Astrocyte (in vitro differentiated cells and primary cell): ENCODE results near the gene CYP2A6. TPM values are rescaled to one million over a fixed set of nuclear protein-coding genes. Genes with fewer than 3 reads are reported as not detected.

Experiments used
- DNase-seq: peaks from one replicate; pipeline ENCODE4 v3.0.0-alpha.2; 2010; ENCODE audit warnings: low read depth
- FAIRE-seq: peaks from 2 replicates; lab custom pipeline; 2011; peaks lifted over from hg19 to GRCh38; lab: Jason Lieb, UNC
- H2AFZ ChIP-seq: 2 replicates; pipeline ENCODE4 v1.6.0; 2012; ENCODE audit warnings: low read depth, low read length, inconsistent platforms
- H3K27ac ChIP-seq: 2 replicates; pipeline ENCODE4 v1.5.1; 2011; ENCODE audit warnings: low read depth, low read length, inconsistent platforms
- H3K27me3 ChIP-seq: 2 replicates; pipeline ENCODE4 v1.6.0; 2011; ENCODE audit warnings: low read length, inconsistent platforms; ENCODE audit not compliant: insufficient read depth
- H3K36me3 ChIP-seq: 2 replicates; pipeline ENCODE4 v1.5.1; 2011; ENCODE audit warnings: low read length, inconsistent platforms; ENCODE audit not compliant: insufficient read depth
- H3K4me1 ChIP-seq: 2 replicates; pipeline ENCODE4 v1.5.1; 2011; ENCODE audit warnings: low read length, inconsistent platforms; ENCODE audit not compliant: insufficient read depth
- H3K4me2 ChIP-seq: 2 replicates; pipeline ENCODE4 v1.6.0; 2012; ENCODE audit warnings: low read length, inconsistent platforms
- H3K4me3 ChIP-seq: 2 replicates; pipeline ENCODE4 v1.5.1; 2011; ENCODE audit warnings: low read depth, mild to moderate bottlenecking, low read length, inconsistent platforms; ENCODE audit not compliant: insufficient read depth
- H3K79me2 ChIP-seq: 2 replicates; pipeline ENCODE4 v1.6.0; 2012; ENCODE audit warnings: mild to moderate bottlenecking, low read length, inconsistent platforms; ENCODE audit not compliant: insufficient read depth
- H3K9ac ChIP-seq: 2 replicates; pipeline ENCODE4 v1.6.0; 2012; ENCODE audit warnings: mild to moderate bottlenecking, low read length, inconsistent platforms
- H3K9me3 ChIP-seq: 2 replicates; pipeline ENCODE4 v1.5.1; 2012; ENCODE audit warnings: low read depth, mild to moderate bottlenecking, low read length, inconsistent platforms; ENCODE audit not compliant: insufficient read depth
- H4K20me1 ChIP-seq: 2 replicates; pipeline ENCODE4 v1.6.0; 2012; ENCODE audit warnings: low read length, inconsistent platforms; ENCODE audit not compliant: insufficient read depth
- H3K27ac Mint-ChIP-seq: one replicate; pipeline ENCODE4 v1.8.0; 2021; ENCODE audit warnings: mild to moderate bottlenecking, mixed read lengths; ENCODE audit not compliant: unreplicated experiment
- H3K27me3 Mint-ChIP-seq: one replicate; pipeline ENCODE4 v1.8.0; 2021; ENCODE audit warnings: low read depth, mixed read lengths; ENCODE audit not compliant: unreplicated experiment
- H3K36me3 Mint-ChIP-seq: one replicate; pipeline ENCODE4 v1.8.0; 2021; ENCODE audit warnings: low read depth, mixed read lengths; ENCODE audit not compliant: unreplicated experiment
- H3K4me1 Mint-ChIP-seq: one replicate; pipeline ENCODE4 v1.8.0; 2021; ENCODE audit warnings: low read depth, mixed read lengths; ENCODE audit not compliant: unreplicated experiment
- H3K4me3 Mint-ChIP-seq: one replicate; pipeline ENCODE4 v1.8.0; 2021; ENCODE audit warnings: mild to moderate bottlenecking, moderate library complexity, mixed read lengths; ENCODE audit not compliant: unreplicated experiment
- H3K9me3 Mint-ChIP-seq: one replicate; pipeline ENCODE4 v1.8.0; 2021; ENCODE audit warnings: mild to moderate bottlenecking, mixed read lengths; ENCODE audit not compliant: unreplicated experiment
- CTCF ChIP-seq: IDR thresholded peaks from 2 replicates; pipeline ENCODE4 v1.5.1; 2011; ENCODE audit warnings: low read depth, mild to moderate bottlenecking, inconsistent platforms, low read length, moderate library complexity; ENCODE audit not compliant: insufficient read depth
- EZH2 ChIP-seq: IDR thresholded peaks from 2 replicates; pipeline ENCODE4 v1.6.1; 2012; ENCODE audit warnings: mild to moderate bottlenecking, low read length, inconsistent platforms; ENCODE audit not compliant: insufficient read depth
- total RNA-seq: library from RNA; stranded (reverse); gene quantifications from 2 replicates; pipeline ENCODE4 v1.2.1, GENCODE V29; 2021

Gene CYP2A6
- total RNA-seq, 1 donor from 2014 or later, result not detected

- Mint-ChIP-seq H3K9me3 (no peaks in the 10 kb centered on the region), H3K4me3 (peak overlapping the region; percentile 96), H3K4me1 (peaks cover 47% of the 10 kb centered on the region), H3K27ac (no peak overlapping the region), H3K36me3 (peaks cover 8% of the 10 kb centered on the region), H3K27me3 (no peaks in the 10 kb centered on the region)
- DNase-seq (no peak), FAIRE-seq (no peak)
- Histone ChIP-seq H3K36me3 (no peaks in the 10 kb centered on the region), H3K9me3 (no peaks in the 10 kb centered on the region), H3K27ac (no peak overlapping the region), H3K4me2 (peak overlapping the region; percentile 97), H3K4me1 (peaks cover 47% of the 10 kb centered on the region), H4K20me1 (peaks cover 78% of the 10 kb centered on the region), H3K27me3 (no peaks in the 10 kb centered on the region), H2AFZ (no peak overlapping the region), H3K4me3 (no peak overlapping the region), H3K9ac (peak overlapping the region; percentile 56), H3K79me2 (peaks cover 78% of the 10 kb centered on the region)
- no peak for TF ChIP-seq CTCF
- no peak for TF ChIP-seq EZH2
Observed at GRCh38 chr19:40802300-40803169, 47.7 kb downstream of the CYP2A6 start.

GRCh38 chr19:40801426-40802299 lies 48.6 kb downstream of the CYP2A6 start:
- Histone ChIP-seq H3K4me1 (peaks cover 43% of the 10 kb centered on the region), H3K9me3 (no peaks in the 10 kb centered on the region), H3K4me2 (peak overlapping the region; percentile 97), H3K79me2 (peaks cover 72% of the 10 kb centered on the region), H3K4me3 (no peak overlapping the region), H2AFZ (no peak overlapping the region), H3K9ac (peak overlapping the region; percentile 94), H4K20me1 (peaks cover 70% of the 10 kb centered on the region), H3K27me3 (no peaks in the 10 kb centered on the region), H3K27ac (no peak overlapping the region), H3K36me3 (no peaks in the 10 kb centered on the region)
- TF ChIP-seq EZH2, result no peak
- no peak for TF ChIP-seq CTCF
- Mint-ChIP-seq H3K4me1 (peaks cover 43% of the 10 kb centered on the region), H3K27ac (no peak overlapping the region), H3K36me3 (peaks cover 4% of the 10 kb centered on the region), H3K9me3 (no peaks in the 10 kb centered on the region), H3K4me3 (peak overlapping the region; percentile 96), H3K27me3 (no peaks in the 10 kb centered on the region)
- DNase-seq, result no peak
- FAIRE-seq, result no peak
